Spleen (tissue), 7 donors: Measurements from ENCODE around the gene PRRC1.

Experiments used
- CTCF ChIP-seq, 11 experiments: fragments of 200-600 bp in 7 of 11; fragments of 450-650 bp in 4 of 11; sonication (generic) in 4 of 11; IDR thresholded peaks in 8 of 11; conservative IDR thresholded peaks in 3 of 11; 1 replicate in 7 of 11; 2 replicates in 4 of 11; pipeline versions ENCODE4 v1.4.0 to v1.8.0; 2016 to 2021; ENCODE audit warnings: antibody characterized with exemption in 11 of 11, inconsistent platforms in 4 of 11, mild to moderate bottlenecking in 1 of 11
- POLR2AphosphoS5 ChIP-seq, 3 donors: sonication (generic); formaldehyde crosslinking; IDR thresholded peaks; one replicate each; pipeline ENCODE4 v1.5.1; 2017; ENCODE audit warnings: antibody characterized with exemption in 3 of 3
- donor health status: DM: no; HTN: no; CAD: no; lungs with moderate emphysema.
- donor health status: DM: no; HTN: no; CAD: no.
- donor health status: DM: no; HTN: no; CAD: no.

- TF ChIP-seq POLR2AphosphoS5 (IDR thresholded peaks at IDR 0.05) (no peak), CTCF (IDR thresholded peaks at IDR 0.05 in 8 of 11, conservative IDR thresholded peaks at IDR 0.05 in 3 of 11) (no peak)
Measured at GRCh38 chr5:127567026-127567768, 49.8 kb downstream of the PRRC1 start.
